ENCODE data around the gene LPCAT1.

- no peak for TF ChIP-seq CTCF (IDR thresholded peaks at IDR 0.05)
- no peak for TF ChIP-seq ZFX (IDR thresholded peaks at IDR 0.05; ENCODE audit: borderline replicate concordance)
These were observed 39.3 kb upstream of the LPCAT1 start for GRCh38 chr5:1563051-1563461.

All from 22Rv1 (cell line).